HG02970 (cell line): ENCODE data around the gene MRPS6.

ENCODE experiments used
- ATAC-seq: cut with Tn5 transposase; IDR thresholded peaks from one replicate; pipeline ENCODE4 v1.9.1; 2021; ENCODE audit warnings: mild to moderate bottlenecking, moderate library complexity, moderate number of reproducible peaks; ENCODE audit not compliant: unreplicated experiment, low FRiP score

MRPS6 gene

DNA sequence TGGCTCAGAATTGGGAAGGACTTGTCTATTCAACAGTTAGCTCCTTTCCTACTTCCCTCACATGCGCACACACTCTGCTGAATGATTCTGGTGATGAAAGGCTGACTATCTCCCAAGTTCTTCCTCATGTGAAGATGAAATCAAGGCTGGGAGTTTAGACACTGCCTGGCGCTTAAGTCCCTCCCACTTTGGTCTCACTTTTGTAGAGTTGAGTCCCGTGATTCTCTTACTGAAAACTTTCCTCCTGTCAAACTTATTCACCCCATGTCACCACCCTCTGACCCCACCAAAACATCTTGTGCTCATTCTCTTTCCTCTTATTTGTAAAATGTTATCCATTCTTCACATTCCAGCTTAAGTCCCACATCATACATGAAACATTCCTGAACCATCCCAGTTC lies 8.4 kb upstream of the MRPS6 start:
- ATAC-seq, result no peak

DNA sequence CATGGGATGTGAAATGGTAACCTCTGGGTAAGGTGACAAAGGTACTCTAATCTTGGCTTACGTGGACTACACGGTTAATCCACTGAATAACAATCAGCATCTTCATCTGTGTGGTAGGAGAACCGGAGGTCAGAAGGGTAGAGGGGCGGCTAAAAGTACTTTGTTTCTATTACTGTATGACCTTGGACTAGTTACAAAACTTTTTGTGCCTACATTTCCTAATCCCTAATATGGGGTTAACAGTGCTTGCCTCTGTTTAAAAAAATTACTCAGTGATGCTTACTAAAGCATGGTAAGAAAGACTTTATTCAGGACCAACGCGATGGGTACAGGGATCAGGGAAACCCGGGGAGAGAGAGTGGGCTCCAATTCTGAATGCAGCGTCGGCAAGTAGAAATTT lies 1.7 kb upstream of the MRPS6 start:
- ATAC-seq, result no peak

GRCh38 chr21:34072145-34073031 lies 990 bp upstream of the MRPS6 start:
- no peak for ATAC-seq

GRCh38 chr21:34073749-34074282 lies 438 bp downstream of the MRPS6 start:
- ATAC-seq, result peak; percentile 49

GRCh38 chr21:34074283-34075090 lies 1.1 kb downstream of the MRPS6 start:
- ATAC-seq, result no peak

- no peak for ATAC-seq
Observed at GRCh38 chr21:34075091-34075425, 1.7 kb downstream of the MRPS6 start.

DNA sequence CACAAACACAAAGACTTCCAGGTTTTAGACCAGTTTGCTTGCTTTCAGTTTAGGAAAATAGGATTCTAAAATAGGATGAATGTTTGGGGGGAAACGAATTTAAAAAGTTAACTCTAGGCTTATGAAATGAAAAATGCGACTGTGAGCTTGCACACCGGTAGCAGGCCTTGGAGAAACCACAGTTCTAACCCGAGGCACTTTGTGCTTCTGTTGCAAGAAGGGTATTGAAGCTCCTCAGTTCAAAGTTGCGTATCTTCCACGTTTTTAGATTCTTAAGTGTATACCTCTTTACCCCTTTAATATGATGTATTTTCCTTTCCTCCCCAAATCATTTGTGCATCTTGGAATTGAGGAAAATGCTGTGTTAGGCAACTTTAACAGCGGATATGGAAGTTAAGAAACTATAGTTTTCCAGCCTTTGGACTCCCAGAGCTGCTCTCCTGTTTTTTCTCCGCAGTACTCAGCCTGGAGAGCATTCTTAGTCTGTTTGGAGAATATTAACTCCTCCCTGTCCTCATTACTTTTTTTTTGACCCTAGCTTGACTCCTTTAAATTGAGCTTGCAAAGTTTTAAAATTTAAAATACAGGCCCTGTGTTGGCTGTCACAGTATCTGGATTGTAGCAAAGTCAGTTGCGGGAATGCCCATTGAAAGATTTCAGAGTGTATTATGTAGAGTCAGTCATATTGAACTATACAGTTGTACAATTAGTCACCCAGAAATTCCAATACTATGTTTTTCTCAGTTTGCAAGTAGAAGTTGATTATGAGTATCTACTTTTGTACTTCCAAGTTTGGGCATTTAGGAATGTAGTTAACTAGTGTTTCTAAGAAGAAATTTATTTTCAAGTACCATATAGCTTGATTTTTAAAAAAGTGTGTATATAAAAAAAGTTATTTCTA lies 2.6 kb downstream of the MRPS6 start:
- no peak for ATAC-seq

GRCh38 chr21:34076835-34077234 lies 3.5 kb downstream of the MRPS6 start:
- ATAC-seq, result no peak

DNA sequence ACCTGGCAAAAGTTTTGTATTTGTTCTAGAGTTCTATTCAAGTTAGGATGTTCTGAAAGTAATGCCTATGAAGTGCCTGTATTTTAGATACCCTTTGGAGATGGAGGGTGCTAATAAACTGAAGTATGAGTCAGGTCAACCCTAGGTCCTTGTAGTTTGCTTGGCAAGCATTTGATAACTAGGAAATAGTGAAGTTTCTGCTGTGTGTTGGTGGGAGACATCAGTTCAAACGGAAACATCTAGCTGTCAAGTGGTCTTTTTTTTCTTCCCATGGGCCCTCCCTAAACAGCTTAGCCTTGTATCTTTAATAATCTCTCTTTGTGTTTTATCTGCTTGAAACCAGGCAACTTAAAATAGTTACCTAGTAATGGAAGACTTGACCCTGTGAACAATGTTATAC lies 4.5 kb downstream of the MRPS6 start:
- ATAC-seq, result no peak

- ATAC-seq, result no peak
Observed at GRCh38 chr21:34078915-34079314, 5.5 kb downstream of the MRPS6 start.

DNA sequence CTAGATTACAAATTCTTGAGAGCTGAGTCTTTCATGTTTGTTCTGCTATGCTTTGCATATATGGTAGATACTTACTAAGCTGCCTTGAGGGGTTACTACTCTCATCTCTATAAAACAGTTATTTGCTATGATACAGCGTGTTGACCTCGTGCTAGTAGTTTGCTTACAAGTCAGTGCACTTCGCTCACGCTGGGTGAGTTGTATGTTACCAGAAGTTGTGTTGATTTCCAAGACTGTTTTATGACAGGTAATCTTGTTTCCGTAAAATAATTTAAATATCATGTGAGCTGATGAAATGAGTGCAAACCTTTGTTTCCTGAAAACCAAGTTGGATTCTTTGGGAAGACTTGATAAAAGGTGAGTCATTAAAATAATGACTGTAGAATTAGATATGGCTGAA lies 7.3 kb downstream of the MRPS6 start:
- ATAC-seq, result no peak

DNA sequence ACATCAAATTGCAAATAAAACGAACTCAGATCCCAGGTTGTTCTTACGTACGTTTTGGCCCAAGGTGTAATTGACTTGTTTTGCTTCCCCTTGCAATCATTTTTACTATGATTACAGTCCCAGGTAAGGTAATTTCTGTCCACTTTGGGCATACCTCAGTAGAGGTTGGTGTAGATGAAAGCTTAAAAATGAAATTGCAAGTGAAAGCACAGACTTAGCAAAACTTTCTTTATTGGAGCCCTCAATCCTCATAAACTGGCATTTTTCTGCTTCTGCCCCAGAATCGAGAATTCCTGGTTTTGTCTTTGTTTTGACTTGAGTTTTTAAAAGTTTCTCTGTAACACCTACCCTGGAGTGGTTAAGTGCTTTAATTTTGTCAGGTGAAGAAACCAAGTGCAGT lies 9.4 kb downstream of the MRPS6 start:
- no peak for ATAC-seq

DNA sequence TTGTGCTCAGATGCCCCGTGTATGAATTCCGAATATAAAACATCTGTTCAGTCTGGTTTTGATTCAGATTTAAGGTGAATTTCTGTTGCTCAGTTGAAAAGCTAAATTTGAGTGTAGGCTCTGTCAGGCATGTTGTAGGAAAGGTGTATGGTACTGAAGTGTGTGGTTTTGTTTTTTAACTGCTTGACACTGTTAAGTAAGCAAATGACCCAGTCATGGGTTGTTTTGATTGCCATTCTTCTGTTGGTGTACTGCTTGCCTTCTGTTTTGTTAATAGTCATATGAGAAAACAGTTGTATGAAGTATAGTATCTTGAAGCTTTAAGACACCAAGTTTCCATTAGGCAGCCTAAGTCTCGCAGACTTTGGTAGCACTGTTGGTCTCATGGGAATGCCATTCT lies 10.0 kb downstream of the MRPS6 start:
- no peak for ATAC-seq

GRCh38 chr21:34085129-34085528 lies 11.8 kb downstream of the MRPS6 start:
- ATAC-seq, result no peak

DNA sequence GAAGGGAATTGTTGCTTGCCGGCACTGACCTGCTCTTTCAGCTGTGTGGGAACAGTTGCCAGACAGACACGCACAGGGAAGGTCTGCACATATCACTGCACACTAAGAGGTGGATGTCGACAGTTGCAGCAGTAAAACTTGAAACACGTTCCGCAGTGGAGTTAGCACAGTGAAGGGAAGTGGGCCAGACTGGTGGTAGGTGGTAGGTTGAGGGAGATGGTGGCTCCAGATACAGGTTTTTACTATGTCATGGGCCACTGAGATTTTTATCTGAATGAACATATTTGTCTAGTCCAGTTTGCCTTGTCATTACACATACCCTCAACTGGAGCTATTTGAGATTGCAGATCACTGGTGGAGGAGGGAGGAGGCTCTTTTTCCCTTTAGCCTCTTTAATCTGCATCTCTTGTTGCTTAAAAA lies 13.5 kb downstream of the MRPS6 start:
- no peak for ATAC-seq

DNA sequence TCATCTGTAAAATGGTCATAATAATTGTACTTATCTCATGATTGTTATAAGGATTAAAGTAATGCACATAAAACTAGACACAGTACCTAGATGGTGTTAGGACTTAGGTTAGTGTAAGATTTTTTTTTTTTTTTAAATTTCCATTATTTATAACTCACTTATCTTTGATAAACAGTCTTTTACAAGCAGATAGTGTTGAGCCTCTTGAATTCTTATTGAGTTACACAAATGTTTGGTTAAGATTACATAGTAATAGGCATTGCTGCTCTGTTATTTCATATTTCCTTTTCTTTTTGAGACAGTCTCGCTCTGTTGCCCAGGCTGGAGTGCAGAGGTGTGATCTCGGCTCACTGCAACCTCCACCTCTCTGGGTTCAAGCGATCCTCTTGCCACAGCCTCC lies 15.4 kb downstream of the MRPS6 start:
- ATAC-seq, result no peak

DNA sequence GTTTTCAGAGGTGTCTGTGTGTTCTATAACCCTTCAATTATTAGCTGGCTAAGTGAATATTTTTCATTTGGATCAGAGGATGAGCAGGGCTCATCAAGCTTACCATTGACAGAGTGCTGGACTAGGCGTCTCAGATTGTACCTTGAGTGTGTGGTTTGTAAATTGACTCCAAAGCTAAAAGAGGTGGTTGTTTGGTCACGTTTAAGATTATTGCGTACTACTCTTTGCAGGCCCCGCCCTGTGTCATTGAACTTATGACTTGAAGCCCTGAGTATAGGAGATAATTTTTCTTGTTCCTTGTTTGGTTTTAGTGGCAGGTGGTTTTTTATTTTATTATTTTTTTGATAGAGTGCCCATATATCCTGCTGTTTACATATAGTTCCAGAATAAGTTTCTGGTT lies 17.7 kb downstream of the MRPS6 start:
- ATAC-seq, result no peak

DNA sequence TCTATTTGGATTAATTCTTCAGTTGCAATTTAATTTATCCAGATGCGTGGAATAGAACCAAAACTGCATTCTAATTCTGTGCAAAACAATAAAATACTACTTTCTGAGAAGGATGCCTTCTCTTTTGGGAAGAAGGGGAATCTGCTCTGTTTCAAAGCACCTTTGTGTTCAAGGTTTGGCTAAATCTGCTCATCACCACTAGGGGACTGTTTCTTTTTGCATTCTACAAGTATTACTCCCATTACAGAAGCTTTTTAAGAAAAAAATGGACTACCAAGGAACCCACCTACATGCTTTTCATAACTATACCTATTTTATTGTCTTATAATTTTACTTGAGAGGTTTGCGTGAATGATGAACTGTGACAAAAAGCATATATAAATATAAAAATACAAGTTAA lies 18.2 kb downstream of the MRPS6 start:
- ATAC-seq, result no peak

DNA sequence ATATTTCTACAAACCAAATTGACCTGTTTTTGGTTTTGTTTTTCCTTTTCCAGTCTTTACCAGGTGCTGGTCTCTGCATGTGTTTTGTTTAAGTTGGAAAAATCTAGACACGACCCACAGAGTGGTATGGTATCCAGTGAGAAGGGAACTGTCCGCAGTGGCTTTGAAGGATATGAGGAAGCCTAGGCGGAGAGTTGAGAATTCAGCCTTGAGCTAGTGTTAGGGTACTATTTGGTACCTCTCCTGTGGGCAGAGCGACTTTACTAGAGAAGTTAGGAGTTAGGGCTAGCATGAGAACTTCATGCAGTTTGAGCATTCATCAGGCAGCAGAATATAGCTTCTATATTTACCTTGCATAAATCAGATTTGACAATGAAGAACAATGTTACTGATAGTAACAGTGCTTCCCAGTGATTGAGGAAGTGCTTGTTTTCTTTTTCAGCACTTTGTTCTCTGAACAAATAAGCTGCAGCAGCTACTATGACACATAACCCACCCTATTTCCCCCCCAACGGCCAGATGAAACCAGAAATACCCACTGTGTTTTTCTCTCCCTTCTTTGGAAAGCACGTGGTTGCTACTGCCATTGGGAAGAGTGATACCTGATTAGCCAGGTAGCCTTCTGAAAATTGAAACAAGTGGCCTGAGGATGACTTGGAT lies 19.0 kb downstream of the MRPS6 start:
- no peak for ATAC-seq

DNA sequence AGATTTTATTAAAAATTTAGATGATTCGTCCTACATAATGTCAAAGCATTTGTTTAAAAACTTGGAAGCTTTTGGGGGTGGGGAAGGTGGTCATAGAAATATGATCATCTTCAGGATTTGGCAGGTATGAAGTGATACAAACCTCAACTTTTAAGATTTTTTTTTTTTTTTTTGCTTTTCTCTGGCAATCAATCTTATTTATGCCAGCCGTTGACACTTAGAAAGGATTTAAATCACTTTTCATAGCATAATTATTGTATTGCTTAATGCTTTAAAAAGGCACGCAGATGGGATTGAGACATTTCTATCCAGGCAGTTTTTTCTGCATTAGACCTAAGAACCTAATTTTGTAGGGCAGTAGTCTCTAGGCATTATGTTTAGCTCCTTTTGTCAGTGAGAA lies 19.7 kb downstream of the MRPS6 start:
- no peak for ATAC-seq
